HG02840 (cell line): ENCODE measurements around the gene AGPAT3.

Experiments used
- ATAC-seq: cut with Tn5 transposase; IDR thresholded peaks from one replicate; pipeline ENCODE4 v1.9.1; 2021; ENCODE audit warnings: mild to moderate bottlenecking, moderate library complexity, moderate number of reproducible peaks; ENCODE audit not compliant: unreplicated experiment, low FRiP score

AGPAT3 gene

GRCh38 chr21:44011579-44012473, 146.8 kb downstream of the AGPAT3 start, which contains the start of gene TRAPPC10:
TSS of gene TRAPPC10 (plus strand) at chr21:44012309. CDS start at chr21:44012494, 185 bp downstream.
- ATAC-seq = peak; percentile 53

GRCh38 chr21:44012474-44013379, 147.7 kb downstream of the AGPAT3 start:
- peak; percentile 65 for ATAC-seq

GRCh38 chr21:44013380-44014088, 148.5 kb downstream of the AGPAT3 start:
- no peak for ATAC-seq

GRCh38 chr21:44017601-44018000, 152.6 kb downstream of the AGPAT3 start:
- ATAC-seq = no peak

DNA sequence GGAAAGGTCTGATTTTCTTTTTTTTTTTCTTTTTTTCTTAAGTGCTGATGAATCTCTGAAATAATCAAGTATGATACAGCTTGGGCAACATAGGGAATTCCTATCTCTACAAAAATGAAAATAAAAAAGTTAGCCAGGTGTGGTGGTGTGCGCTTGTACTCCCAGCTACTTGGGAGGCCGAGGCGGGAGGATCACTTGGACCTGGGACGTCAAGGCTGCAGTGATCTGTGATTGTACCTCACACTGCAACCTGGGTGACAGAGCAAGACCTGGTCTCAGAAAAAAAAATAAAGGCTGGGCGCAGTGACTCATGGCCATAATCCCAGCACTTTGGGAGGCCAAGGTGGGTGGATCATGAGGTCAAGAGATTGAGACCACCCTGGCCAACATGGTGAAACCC, 153.1 kb downstream of the AGPAT3 start:
- ATAC-seq = no peak

GRCh38 chr21:44018813-44019567, 154.0 kb downstream of the AGPAT3 start:
- no peak for ATAC-seq

- ATAC-seq = no peak
These were observed 154.5 kb downstream of the AGPAT3 start for GRCh38 chr21:44019568-44019958.

- no peak for ATAC-seq
These were observed 155.5 kb downstream of the AGPAT3 start for GRCh38 chr21:44020551-44020950.

- no peak for ATAC-seq
These were observed 156.0 kb downstream of the AGPAT3 start for GRCh38 chr21:44021064-44021463.

- no peak for ATAC-seq
These were observed 159.2 kb downstream of the AGPAT3 start for GRCh38 chr21:44024257-44024656.

DNA sequence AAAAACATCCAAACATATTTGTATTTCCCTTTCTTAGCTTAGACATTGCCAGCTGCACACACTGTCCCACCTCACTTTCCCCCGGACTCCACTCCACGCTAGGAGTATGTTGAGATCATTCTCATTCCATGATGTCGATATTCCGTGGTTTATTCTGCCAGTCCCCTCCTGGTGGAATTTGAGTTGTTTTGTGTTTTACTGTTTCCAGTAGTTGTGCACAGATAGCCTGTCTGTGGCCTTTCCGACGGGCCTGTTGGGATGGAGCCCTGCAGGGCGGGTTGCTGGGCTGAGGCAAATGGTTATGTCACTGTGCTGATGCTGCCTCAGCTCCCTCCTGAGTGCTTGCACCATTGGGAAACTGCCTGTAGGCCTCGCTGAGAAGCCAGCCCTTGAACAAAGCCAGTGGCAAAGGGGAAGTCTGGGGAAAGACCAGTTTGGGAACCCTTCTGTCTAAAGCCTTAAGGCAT, 159.9 kb downstream of the AGPAT3 start:
- no peak for ATAC-seq

GRCh38 chr21:44027607-44028286, 162.7 kb downstream of the AGPAT3 start:
- no peak for ATAC-seq

DNA sequence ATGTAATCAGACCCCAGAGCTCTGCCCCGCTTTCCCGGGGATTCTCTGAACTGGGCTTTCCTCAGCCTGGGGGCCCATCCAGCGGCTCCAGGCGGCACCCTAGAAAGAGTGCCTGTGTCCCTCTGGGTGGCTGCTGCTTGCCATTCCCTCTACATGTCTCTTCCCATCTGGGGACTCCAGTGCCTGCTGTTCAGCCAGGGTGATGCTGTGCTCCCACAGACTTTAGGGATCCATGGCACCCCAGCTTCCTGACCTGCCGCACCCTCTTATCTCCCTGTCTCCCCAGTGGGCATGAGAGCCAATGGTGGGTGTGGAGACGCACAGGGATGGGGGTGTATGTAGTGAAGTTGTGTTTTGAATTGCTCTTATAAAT, 163.2 kb downstream of the AGPAT3 start:
- ATAC-seq = no peak

- ATAC-seq = no peak
These were observed 164.6 kb downstream of the AGPAT3 start for GRCh38 chr21:44029460-44030087.

- ATAC-seq = no peak
These were observed 170.2 kb downstream of the AGPAT3 start for GRCh38 chr21:44035244-44035643.
